UCSD-AML1 (cell line): Measurements from ENCODE around the gene STK11.
"Not testable (repeated sequence)": the region's sequence is repeated elsewhere in the genome, so short reads cannot be mapped to it uniquely, and the experiment has no call there.

Source experiments
- DNase-seq: peaks from one replicate; lab custom pipeline; 2025; ENCODE audit not compliant: unreplicated experiment; lab: John Stamatoyannopoulos, UW

Gene STK11

GRCh38 chr19:1206150-1206863 lies 729 bp downstream of the STK11 start:
- no peak for DNase-seq

DNA sequence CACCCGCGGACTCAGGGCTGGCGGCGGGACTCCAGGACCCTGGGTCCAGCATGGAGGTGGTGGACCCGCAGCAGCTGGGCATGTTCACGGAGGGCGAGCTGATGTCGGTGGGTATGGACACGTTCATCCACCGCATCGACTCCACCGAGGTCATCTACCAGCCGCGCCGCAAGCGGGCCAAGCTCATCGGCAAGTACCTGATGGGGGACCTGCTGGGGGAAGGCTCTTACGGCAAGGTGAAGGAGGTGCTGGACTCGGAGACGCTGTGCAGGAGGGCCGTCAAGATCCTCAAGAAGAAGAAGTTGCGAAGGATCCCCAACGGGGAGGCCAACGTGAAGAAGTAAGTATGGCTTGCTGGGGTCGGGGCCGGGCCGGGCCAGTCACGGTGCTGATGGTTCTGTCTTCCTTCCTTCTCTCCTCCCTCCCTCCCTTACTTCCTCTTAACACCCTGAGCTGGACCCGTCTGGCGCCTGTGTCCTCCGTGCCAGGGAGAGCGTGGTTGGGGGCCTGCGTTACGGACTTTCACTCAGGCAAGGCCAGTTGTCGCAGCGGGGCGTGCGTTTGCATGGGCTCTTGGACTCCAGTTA lies 1.4 kb downstream of the STK11 start:
- no peak for DNase-seq

DNA sequence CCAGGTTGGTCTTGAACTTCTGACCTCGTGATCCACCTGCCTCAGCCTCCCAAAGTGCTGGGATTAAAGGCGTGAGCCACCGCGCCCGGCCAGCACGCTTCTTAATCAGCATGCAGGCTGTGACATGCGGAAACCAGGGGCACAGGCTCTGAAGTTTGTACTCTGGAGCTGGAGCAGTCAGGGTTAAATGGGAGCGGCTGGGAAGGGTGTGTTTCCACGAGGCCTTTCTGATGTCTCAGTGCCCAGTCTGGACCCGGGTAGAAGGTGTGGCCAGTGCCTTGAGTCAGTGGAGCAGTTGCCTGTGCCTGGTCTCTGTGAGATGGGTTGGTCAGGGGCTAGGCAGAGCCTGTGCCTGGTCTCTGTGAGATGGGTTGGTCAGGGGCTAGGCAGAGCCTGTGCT lies 3.3 kb downstream of the STK11 start:
- DNase-seq: not testable (repeated sequence)

DNA sequence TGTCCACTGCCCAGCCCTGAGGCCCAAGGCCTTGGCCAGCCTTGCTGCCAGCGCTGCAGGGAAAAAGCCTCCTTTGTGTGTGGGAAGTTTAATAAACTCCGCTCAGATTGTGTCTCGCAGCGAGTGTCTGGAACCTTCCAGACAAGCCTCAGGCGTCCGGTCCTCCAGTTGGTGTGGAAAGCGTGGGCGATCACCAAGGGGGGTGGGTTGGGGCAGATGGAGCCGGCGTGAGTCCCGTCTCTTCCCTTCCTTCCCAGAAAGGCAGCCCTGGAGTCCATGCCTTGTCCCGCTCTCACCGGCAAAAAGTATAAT lies 4.6 kb downstream of the STK11 start:
- DNase-seq: no peak

DNA sequence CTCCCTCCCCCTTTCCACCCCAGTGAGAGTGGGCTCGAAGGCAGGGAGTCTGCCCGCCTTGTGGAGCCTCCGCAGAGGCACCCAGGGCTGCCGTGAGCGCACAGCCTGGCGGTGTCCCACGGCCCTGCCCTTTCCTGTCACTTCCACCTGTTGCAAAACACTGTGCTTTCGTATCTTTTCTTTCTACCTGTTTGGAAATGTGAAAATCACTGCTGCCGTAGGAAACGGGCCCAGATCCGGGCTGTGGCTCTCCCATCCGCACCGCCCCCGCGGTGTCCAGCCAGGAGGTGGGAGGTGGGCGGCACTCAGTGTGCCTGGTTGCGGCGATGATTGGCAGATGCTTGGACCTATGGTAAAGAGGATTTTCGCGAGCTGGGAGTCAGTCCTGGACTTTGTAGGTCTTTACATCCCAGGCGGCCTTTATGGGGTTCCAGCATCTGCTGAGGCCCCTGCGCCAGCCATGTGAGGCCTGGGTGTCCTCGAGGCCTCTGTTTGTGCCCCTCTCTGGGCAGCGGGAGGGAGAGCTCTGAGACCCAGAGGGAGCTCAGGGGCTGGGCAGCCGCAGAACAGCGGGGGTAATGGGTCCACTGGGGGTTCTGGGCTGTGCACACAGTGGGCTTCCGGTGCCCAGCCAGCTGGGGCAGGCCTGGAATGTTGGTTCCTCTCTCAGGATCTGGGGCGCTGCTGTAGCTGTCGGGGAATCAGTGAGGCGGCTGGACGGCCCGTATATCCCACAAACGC lies 6.1 kb downstream of the STK11 start:
- no peak for DNase-seq

DNA sequence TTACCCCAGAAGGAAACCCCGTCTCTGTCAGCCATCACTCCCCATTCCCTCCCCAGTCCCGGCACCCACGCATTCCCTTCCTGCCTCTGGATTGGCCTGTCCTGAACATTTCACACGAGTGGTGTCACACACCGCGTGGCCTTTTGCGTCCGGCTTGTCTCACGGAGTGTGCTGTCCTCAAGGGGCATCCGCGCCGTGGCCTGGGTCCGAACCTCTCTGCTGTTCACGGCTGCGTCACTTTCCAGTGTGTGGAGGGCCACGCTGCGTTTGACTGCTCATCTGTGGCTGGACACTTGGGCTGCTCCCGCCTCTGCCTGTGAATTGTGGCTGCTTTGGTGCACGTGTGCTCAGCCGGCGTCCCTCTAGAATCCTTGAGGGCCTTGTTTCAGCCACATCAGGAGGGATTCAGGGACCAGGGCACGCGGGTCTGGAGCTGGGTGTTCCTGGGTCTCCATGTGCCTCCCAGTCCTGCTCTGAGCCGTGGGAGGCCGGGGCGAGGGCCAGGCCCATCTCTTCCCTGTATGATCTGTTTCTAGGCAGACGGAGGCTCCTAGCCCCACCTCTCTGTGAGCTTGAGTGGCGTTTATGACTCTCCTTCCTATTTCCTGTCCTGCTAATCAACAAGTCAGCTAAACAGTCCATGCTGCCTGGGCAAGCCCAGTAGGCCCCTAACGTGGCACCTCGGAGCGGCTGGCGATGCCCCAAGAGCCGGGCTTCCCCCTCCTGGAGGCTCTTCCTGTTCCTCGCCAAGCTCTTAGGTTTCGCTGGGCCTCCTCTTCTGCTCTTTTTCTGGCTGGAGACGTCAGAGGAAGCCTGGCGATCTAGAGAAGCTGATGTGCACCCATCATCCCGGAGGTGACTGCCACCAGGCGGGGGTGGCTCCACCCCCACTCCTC lies 8.1 kb downstream of the STK11 start:
- peak; percentile 87 for DNase-seq

DNA sequence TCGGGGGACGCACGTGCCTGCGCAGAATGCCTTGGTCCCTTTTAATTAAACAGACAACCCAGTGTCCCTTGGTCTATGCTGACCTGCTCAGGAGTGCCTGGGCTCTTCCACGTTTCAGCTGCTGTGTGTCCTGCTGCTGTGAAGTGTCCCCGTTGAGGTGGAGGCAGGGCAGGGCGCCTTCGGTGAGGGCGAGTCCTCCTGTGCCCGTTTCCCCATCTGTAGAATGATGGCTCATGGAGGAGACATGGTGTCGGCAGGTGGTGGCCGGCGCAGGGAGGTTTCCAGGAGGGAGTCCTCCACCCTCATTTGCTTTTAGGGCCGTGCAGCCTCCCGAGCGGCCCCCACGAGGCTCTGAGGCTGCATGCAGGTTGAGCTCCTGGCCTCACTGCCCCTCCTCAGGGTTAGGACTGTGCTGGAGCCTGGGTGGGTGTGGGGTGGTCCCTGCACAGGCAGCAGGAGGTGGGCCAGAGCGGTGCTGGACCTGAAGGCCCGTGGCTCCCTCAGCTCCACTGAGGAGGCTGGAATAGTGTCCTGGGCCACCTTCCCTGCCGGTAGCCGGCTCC lies 8.8 kb downstream of the STK11 start:
- DNase-seq: no peak

DNA sequence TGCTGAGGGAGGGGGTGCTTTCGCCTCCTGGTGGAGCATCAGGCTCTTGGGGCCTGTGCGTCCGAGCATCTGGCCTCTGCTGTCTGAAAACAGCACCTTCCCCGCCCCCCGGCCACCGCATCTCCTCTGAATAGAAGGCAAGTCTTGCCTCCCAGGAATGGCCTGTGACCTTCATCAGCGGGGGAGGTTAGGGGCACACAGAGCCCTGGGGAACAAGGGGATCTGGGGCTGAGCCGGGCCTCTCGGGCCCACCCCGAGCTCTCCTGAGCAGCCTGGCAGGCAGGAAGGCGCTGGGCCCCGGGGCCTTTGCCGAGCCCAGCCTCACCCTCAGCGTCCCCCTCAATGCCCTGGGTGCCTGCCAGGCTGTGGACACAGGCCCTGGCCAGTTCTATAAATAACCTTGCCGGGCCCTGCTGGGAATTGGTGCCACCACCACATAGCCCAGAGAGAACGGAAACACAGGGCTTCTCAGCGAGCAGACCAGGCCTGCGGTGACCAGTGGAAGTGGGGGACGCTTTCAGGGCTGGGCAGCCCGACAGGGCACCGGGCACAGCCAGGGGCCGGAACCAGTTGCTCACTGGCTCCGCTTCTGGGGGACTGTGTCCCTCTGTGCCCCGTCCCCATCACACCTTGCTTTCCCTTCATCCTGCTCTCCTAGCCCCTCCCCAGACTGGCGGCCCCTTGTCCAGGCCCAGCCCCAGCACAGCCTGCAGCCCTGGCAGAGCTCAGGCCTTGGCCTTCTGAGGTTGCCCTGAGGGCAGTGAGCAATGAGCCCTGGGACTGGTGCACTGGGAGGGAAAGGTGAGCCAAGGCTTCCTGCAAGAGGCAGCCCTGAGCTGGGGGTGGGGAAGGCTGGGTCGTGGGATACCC lies 9.5 kb downstream of the STK11 start:
- no peak for DNase-seq

DNA sequence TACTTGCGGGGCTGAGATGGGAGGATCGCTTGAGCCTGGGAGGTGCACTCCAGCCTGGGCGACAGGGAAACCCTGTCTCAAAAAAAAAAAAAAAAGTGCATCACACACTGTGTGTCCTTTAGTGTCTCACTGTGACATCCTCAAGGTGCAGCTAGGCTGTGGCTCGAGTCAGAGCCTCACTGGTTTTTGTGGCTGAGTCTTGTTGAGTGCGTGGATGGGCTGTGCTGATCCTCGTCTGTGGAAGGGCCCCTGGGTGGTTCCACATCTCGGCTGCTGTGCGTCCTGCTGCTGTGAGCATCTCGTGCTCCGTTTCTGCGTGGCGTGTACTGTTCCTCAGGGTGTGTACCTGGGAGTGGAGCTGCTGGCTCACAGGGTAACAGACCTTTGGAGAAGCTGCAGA lies 11.2 kb downstream of the STK11 start:
- DNase-seq: no peak

- DNase-seq: no peak
These were observed 11.8 kb downstream of the STK11 start for GRCh38 chr19:1217366-1217765.

DNA sequence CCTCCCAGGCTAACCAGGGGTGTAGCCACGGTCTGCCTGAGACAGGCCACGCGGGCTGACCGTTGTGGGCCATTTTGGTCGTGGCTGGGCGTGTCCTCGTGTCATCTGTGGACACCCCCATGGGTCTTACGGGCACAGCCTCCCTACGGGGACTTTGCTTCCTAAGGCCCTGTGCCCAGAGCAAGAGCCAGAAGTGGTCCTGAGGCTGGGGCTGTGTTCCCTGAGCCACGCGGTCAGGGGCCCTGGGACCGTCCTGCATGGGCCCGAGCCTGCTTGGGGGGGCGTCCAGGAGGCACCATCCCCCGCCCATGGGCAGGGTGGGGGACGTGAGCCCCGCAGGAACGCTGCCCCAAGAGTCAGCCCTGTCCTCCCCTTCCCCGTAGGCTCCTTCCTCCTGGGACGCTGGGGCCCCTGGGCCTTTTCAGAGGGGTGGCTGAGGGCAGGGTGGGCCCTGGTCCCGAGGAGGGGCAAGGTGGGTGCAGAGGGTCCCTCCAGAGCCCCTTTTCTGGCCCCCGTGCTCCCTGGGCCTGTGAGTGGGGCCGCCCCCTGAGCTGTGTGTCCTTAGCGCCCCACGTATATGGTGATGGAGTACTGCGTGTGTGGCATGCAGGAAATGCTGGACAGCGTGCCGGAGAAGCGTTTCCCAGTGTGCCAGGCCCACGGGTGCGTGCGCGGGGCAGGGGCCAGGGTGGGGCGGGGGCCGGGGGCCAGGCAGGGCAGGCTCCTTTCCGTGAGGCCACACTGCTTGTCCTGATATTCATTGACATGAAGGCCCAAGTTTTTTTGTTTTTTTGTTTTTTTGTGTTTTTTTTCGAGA lies 13.4 kb downstream of the STK11 start:
- no peak for DNase-seq

GRCh38 chr19:1219786-1220476 lies 14.4 kb downstream of the STK11 start:
- DNase-seq: no peak

- no peak for DNase-seq
These were observed 14.9 kb downstream of the STK11 start for GRCh38 chr19:1220477-1220930.

GRCh38 chr19:1220976-1221903 lies 15.7 kb downstream of the STK11 start:
- DNase-seq: no peak

- no peak for DNase-seq
These were observed 16.3 kb downstream of the STK11 start for GRCh38 chr19:1221904-1222255.

GRCh38 chr19:1222394-1222793 lies 16.8 kb downstream of the STK11 start:
- DNase-seq: no peak

DNA sequence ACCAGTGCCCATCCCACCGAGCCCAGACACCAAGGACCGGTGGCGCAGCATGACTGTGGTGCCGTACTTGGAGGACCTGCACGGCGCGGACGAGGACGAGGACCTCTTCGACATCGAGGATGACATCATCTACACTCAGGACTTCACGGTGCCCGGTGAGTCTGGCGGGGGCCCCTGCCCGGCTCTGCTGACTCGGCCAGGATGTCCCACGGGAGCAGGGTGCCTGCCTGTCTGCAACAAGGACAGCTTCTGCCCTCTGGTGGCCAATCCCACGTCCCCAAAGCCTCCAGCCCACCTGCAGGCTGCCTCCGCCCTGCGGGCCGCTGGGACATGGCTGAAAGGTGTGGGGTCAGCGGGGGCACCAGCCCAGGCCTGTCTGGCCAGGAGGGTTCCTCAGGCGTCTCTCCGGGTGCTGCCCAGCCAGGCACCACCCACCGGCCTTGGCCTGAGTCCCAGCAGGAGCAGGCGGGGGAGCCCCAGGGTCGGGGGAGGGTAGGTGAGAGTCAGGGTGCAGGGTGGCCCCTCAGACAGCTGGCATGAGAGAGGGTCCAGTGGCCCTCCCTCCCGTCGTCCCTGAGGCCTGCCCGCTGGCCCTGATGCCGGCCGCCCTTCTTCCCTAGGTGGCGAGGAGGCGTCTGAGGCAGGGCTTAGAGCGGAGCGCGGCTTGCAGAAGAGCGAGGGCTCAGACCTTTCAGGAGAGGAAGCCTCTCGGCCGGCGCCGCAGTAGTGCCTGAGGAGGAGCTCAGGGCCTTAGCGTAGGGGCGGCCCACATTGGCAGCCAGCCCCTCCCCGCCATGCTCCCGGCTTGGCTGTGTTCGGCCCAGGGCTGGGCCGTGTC lies 17.7 kb downstream of the STK11 start:
- DNase-seq: peak; percentile 24
